IPS-11a (cell line): ENCODE measurements around the gene TMEM52.

Source experiments
- H3K4me3 ChIP-seq: one replicate; pipeline ENCODE4 v1.5.1; 2013; ENCODE audit warnings: low read depth, low read length, control low read depth

TMEM52 gene

DNA sequence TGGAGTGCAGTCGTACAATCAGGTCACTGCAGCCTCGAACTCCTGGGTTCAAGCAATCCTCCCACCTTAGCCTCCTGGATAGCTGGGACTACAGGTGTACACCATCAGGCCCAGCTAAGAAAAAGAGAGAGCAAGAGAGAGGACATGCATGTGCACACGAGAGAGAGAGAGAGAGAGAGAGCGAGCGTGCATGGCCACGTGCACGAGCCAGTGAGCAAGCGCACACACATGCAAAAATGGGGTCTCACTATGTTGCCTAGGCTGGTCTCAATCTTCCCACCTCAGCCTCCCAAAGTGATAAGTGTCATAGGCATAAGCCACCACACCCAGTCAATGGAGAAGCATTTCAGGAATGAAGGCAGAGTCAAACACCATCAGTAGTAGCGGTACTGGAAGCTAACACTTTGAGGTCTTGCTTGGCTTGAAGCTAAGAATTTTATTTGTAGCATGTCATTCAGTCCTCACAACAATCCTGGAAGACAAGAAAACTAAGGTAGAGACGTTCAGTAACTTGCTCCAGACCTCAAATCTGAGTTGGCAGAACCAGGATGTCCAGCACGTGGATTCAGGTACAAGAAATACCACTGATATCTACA lies 42.6 kb downstream of the TMEM52 start:
- H3K4me3 ChIP-seq: no peak overlapping the region

DNA sequence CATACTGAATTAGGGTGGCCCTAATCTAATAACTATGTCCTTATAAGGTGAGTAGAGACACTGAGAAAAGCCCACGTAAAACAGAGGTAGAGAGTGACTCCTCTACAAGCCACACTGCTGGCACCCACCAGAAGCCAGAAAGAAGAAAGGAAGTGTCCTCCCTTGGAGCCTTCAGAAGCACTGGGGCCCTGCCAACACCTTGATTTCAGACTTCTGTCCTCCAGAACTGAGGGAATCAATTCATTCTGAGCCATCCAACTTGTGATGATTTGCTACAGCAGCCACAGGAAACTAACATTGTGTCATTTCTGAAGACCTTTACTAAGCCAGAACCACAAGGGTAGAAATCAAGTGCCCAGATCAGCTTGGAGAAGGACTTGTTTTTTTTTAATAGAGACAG lies 43.1 kb downstream of the TMEM52 start:
- no peak overlapping the region for H3K4me3 ChIP-seq

DNA sequence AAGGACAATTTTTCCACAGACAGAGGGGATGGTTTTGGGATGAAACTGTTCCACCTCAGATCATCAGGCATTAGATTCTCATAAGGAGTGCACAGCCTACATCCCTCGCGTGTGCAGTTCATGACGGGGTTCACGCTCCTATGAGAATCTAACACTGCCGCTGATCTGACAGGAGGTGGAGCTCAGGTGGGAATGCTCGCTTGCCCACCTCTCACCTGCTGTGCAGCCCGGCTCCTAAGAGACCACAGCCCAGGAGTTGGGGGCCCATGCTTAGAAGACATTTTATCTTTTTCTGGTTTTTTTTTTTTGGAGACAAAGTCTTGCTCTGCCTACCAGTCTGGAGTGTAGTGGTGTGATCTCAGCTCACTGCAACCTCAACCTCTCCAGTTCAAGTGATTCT lies 44.2 kb downstream of the TMEM52 start:
- H3K4me3 ChIP-seq: no peak overlapping the region

- H3K4me3 ChIP-seq: no peak overlapping the region
These were observed 45.9 kb downstream of the TMEM52 start for GRCh38 chr1:1873186-1873585.

- no peak overlapping the region for H3K4me3 ChIP-seq
These were observed 46.6 kb downstream of the TMEM52 start for GRCh38 chr1:1872329-1872994.

DNA sequence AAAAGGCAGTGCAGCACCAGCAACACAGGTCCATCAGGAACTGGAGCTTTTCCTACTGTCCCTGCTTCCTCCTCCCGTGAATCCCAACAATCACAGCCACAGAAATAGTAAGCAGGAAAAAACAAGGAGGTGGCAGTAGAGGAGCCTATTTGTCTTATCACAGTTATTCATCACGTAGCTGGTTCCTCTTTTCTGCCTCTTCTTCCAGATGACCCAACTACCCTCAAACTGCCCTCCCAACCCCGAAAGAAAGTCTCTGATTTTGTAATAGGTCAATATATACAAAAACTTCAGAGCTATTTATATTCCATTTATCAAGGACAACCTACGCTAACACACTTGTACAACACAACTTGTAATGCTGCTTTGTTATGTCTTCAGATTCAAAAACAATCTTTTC lies 49.6 kb downstream of the TMEM52 start:
- H3K4me3 ChIP-seq: no peak overlapping the region
